ENCODE data around the gene ANKDD1A. TPM values are rescaled to one million over a fixed set of nuclear protein-coding genes. Genes with fewer than 3 reads are reported as not detected.

Gene ANKDD1A
- total RNA-seq, 1 experiment from 2014 or later: 6.8 TPM

GRCh38 chr15:64943512-64944225 is 32.0 kb downstream of the ANKDD1A start:
- no peak overlapping the region for H3K27ac ChIP-seq (ENCODE audit: low read length)
- no peak for ATAC-seq
- ChIA-PET POLR2A (no interaction called here), CTCF (interaction anchor here (0.5 kb wide), 1 partner anchor 32 kb away, joined by 3 read pairs; the partner anchor contains the start of gene ANKDD1A)
- no TSS peak for BruUV-seq (replicated peaks)
- no peak for DNase-seq (ENCODE audit: low read depth, low spot score)
- no peak for TF ChIP-seq POLR2AphosphoS5 (IDR thresholded peaks at IDR 0.05; ENCODE audit: low read depth, low read length)
- TF ChIP-seq CTCF (IDR thresholded peaks at IDR 0.05): no peak
- no peak for TF ChIP-seq TCF7L2 (IDR thresholded peaks at IDR 0.05; ENCODE audit: low read depth, low read length)
- H3K4me3 ChIP-seq (ENCODE audit: low read depth in 2 of 2, low read length in 2 of 2): no peak overlapping the region
- in situ Hi-C loops (cut with HindIII; ENCODE audit: low pct_unique_long_range_greater_than_20kb, low sequenced_read_pairs) (no loop called here), intact Hi-C loops (cut with micrococcal nuclease; ENCODE audit: unreplicated experiment) (no loop called here)
- no peaks in the 10 kb centered on the region for H3K27me3 ChIP-seq (ENCODE audit: control insufficient read depth, insufficient read depth, low read length)
- H3K36me3 ChIP-seq (ENCODE audit: control insufficient read depth, insufficient read depth, low read length): no peaks in the 10 kb centered on the region
- no peaks in the 10 kb centered on the region for H3K9me3 ChIP-seq (ENCODE audit: control insufficient read depth, insufficient read depth, low read depth, low read length)
- H3K4me1 ChIP-seq (ENCODE audit: control insufficient read depth, insufficient read depth, low read length): no peaks in the 10 kb centered on the region

GRCh38 chr15:64944961-64945360 is 33.3 kb downstream of the ANKDD1A start:
- CTCF ChIA-PET: no interaction called here

More at GRCh38 chr15:64944961-64945360, 33.3 kb downstream of the ANKDD1A start:
- BruUV-seq (replicated peaks): no TSS peak
- no peak for TF ChIP-seq POLR2AphosphoS5 (IDR thresholded peaks at IDR 0.05; ENCODE audit: low read depth, low read length)
- TF ChIP-seq TCF7L2 (IDR thresholded peaks at IDR 0.05; ENCODE audit: low read depth, low read length): no peak
- no peak for TF ChIP-seq SIN3A (IDR thresholded peaks at IDR 0.05; ENCODE audit: borderline replicate concordance, insufficient read depth, low read depth, low read length)
- no peak for TF ChIP-seq CTCF (IDR thresholded peaks at IDR 0.05)
- TF ChIP-seq REST (IDR thresholded peaks at IDR 0.05; ENCODE audit: insufficient read depth in 1 of 2, low read depth in 2 of 2, low read length in 1 of 2): no peak
- POLR2A ChIA-PET: no interaction called here
- in situ Hi-C loops (cut with HindIII; ENCODE audit: low pct_unique_long_range_greater_than_20kb, low sequenced_read_pairs) (no loop called here), intact Hi-C loops (cut with micrococcal nuclease; ENCODE audit: unreplicated experiment) (no loop called here)
- Histone ChIP-seq H3K27me3 (ENCODE audit: control insufficient read depth, insufficient read depth, low read length) (no peaks in the 10 kb centered on the region), H3K4me1 (ENCODE audit: control insufficient read depth, insufficient read depth, low read length) (no peaks in the 10 kb centered on the region), H3K36me3 (ENCODE audit: control insufficient read depth, insufficient read depth, low read length) (no peaks in the 10 kb centered on the region), H3K4me3 (ENCODE audit: low read depth in 2 of 2, low read length in 2 of 2) (no peak overlapping the region), H3K9me3 (ENCODE audit: control insufficient read depth, insufficient read depth, low read depth, low read length) (no peaks in the 10 kb centered on the region), H3K27ac (ENCODE audit: low read length) (no peak overlapping the region)
- no peak for DNase-seq (ENCODE audit: low read depth, low spot score)
- no peak for ATAC-seq

All from Panc1 (cell line).